GM12878 (cell line): Measurements from ENCODE around the gene PTPDC1. TPM values are rescaled to one million over a fixed set of nuclear protein-coding genes. Genes with fewer than 3 reads are reported as not detected.
A peak's percentile ranks its signal among the peaks of the same experiment; 100 is the strongest.

Experiments used
- ATAC-seq: fragments of 200-7000 bp; cut with Tn5 transposase; 3 replicates; pipeline ENCODE4 v1.9.1; 2020; ENCODE audit warnings: mild to moderate bottlenecking, moderate library complexity
- BruUV-seq: library from RNA; stranded (reverse); fragments of 400-500 nt; replicated peaks from 2 replicates; lab custom pipeline; 2021; lab: Mats Ljungman, UMichigan
- CTCF ChIA-PET: fragments of 300-600 bp; sonication (Branson Sonifier 250); formaldehyde crosslinking; extraction: SDS; loops from one replicate; lab custom pipeline; 2021; ENCODE audit warnings: inconsistent platforms; lab: Yijun Ruan, JAX
- POLR2A ChIA-PET: fragments of 350-600 bp; formaldehyde crosslinking; extraction: SDS; loops from one replicate; lab custom pipeline; 2021; ENCODE audit warnings: inconsistent platforms; lab: Charles Lee
- RAD21 ChIA-PET: fragments of 300-600 bp; sonication (Branson Sonifier 250); formaldehyde crosslinking; loops from one replicate; lab custom pipeline; 2023; ENCODE audit warnings: antibody characterized with exemption; ENCODE audit not compliant: unreplicated experiment; lab: Charles Lee
- SMC1A ChIA-PET: fragments of 300-600 bp; sonication (Branson Sonifier 250); formaldehyde crosslinking; loops from one replicate; lab custom pipeline; 2023; ENCODE audit not compliant: unreplicated experiment, uncharacterized antibody; lab: Charles Lee
- DNase-seq: peaks from one replicate; pipeline ENCODE4 v3.0.0-alpha.2; 2011; ENCODE audit warnings: low read depth, low spot score
- FAIRE-seq: peaks from 3 replicates; lab custom pipeline; 2011; peaks lifted over from hg19 to GRCh38; lab: Jason Lieb, UNC
- H2AFZ ChIP-seq: 2 replicates; pipeline ENCODE4 v1.6.0; 2011; ENCODE audit warnings: low read depth, low read length, control low read depth; ENCODE audit not compliant: control insufficient read depth
- H3K27ac ChIP-seq: 2 replicates; pipeline ENCODE4 v1.5.1; 2011; ENCODE audit warnings: control low read depth; ENCODE audit not compliant: control insufficient read depth, insufficient read depth
- H3K27me3 ChIP-seq, 2 experiments: replicated peaks in 1 of 2; 2 replicates each; pipeline versions ENCODE4 v1.6.0 to v1.6.1; 2011; ENCODE audit warnings: low read length in 1 of 2; ENCODE audit not compliant: control insufficient read depth in 2 of 2, insufficient read depth in 2 of 2
- H3K36me3 ChIP-seq, 2 experiments: 2 replicates each; pipeline ENCODE4 v1.5.1; 2011; ENCODE audit warnings: low read length in 1 of 2; ENCODE audit not compliant: control insufficient read depth in 2 of 2, insufficient read depth in 2 of 2
- H3K4me1 ChIP-seq: 2 replicates; pipeline ENCODE4 v1.6.1; 2011; ENCODE audit warnings: mild to moderate bottlenecking, low read length, moderate library complexity, mixed read lengths; ENCODE audit not compliant: control insufficient read depth, insufficient read depth
- H3K4me2 ChIP-seq: 2 replicates; pipeline ENCODE4 v1.6.0; 2011; ENCODE audit warnings: control low read depth; ENCODE audit not compliant: control insufficient read depth, insufficient read depth
- H3K4me3 ChIP-seq: fragments of 200-600 bp; sonication (generic); 2 replicates; pipeline ENCODE4 v1.5.1; 2016
- H3K79me2 ChIP-seq: 2 replicates; pipeline ENCODE4 v1.6.0; 2011; ENCODE audit warnings: low read length; ENCODE audit not compliant: control insufficient read depth, insufficient read depth
- H3K9ac ChIP-seq: 2 replicates; pipeline ENCODE4 v1.8.0; 2011; ENCODE audit warnings: low read length, control low read depth, mixed read lengths; ENCODE audit not compliant: control insufficient read depth, insufficient read depth
- H3K9me3 ChIP-seq: replicated peaks from 3 replicates; pipeline ENCODE4 v1.5.1; 2011; ENCODE audit warnings: mild to moderate bottlenecking, low read length; ENCODE audit not compliant: control insufficient read depth, insufficient read depth
- H4K20me1 ChIP-seq: 2 replicates; pipeline ENCODE4 v1.6.0; 2011; ENCODE audit not compliant: control insufficient read depth, insufficient read depth
- BACH1 ChIP-seq: fragments of 450-650 bp; IDR thresholded peaks from 2 replicates; pipeline ENCODE4 v1.6.1; 2017; ENCODE audit warnings: mild to moderate bottlenecking, borderline replicate concordance
- CBFB ChIP-seq: IDR thresholded peaks from 2 replicates; pipeline ENCODE4 v1.6.1; 2016; ENCODE audit warnings: antibody characterized with exemption, low read depth
- E4F1 ChIP-seq: fragments of 450-650 bp; IDR thresholded peaks from 2 replicates; pipeline ENCODE4 v1.6.1; 2018; ENCODE audit warnings: borderline replicate concordance, mild to moderate bottlenecking; ENCODE audit not compliant: partially characterized antibody
- IRF4 ChIP-seq: IDR thresholded peaks from 2 replicates; pipeline ENCODE4 v1.6.1; 2011; ENCODE audit warnings: low read depth, low read length
- JUND ChIP-seq: IDR thresholded peaks from 2 replicates; pipeline ENCODE4 v1.6.1; 2012; ENCODE audit warnings: low read depth, mild to moderate bottlenecking, low read length, improper control_type of control experiment, moderate library complexity
- KAT2A ChIP-seq: conservative IDR thresholded peaks from 2 replicates; pipeline ENCODE4 v1.6.1; 2011; ENCODE audit warnings: low read depth, low read length; ENCODE audit not compliant: control insufficient read depth
- NFYB ChIP-seq: IDR thresholded peaks from 2 replicates; pipeline ENCODE4 v1.6.1; 2011; ENCODE audit warnings: low read depth, mild to moderate bottlenecking, low read length, improper control_type of control experiment, moderate library complexity; ENCODE audit not compliant: insufficient read depth
- PML ChIP-seq: IDR thresholded peaks from 2 replicates; pipeline ENCODE4 v1.6.1; 2012; ENCODE audit warnings: low read length, inconsistent platforms
- POLR2AphosphoS5 ChIP-seq: IDR thresholded peaks from 2 replicates; pipeline ENCODE4 v1.6.1; 2011; ENCODE audit warnings: mild to moderate bottlenecking, low read length, inconsistent platforms
- RAD21 ChIP-seq: IDR thresholded peaks from 2 replicates; pipeline ENCODE4 v1.6.1; 2011; ENCODE audit warnings: mild to moderate bottlenecking, low read depth, low read length, moderate library complexity; ENCODE audit not compliant: insufficient read depth
- SMAD5 ChIP-seq: IDR thresholded peaks from 2 replicates; pipeline ENCODE4 v1.6.1; 2016; ENCODE audit warnings: antibody characterized with exemption, low read depth
- ZNF687 ChIP-seq: fragments of 450-650 bp; IDR thresholded peaks from 2 replicates; pipeline ENCODE4 v1.6.1; 2017; ENCODE audit warnings: mild to moderate bottlenecking, moderate library complexity
- ZZZ3 ChIP-seq: IDR thresholded peaks from 2 replicates; pipeline ENCODE4 v1.6.1; 2011; ENCODE audit warnings: low read depth; ENCODE audit not compliant: control insufficient read depth, insufficient read length
- WGBS: methylation state at CpG from one replicate; pipeline ENCODE4 v1.1.6; 2016; ENCODE audit warnings: low lambda C conversion rate; ENCODE audit not compliant: insufficient replicate concordance, insufficient coverage; ENCODE audit errors: missing lambda C conversion rate; 5-methylcytosine and 5-hydroxymethylcytosine counted together
- in situ Hi-C: fragments of 300-500 bp; cut with MboI; formaldehyde crosslinking; loops from 9 replicates; pipeline ENCODE4 v1.14.3; 2018; ENCODE audit warnings: mixed read lengths
- intact Hi-C: fragments of 100-400 bp; cut with micrococcal nuclease; formaldehyde crosslinking; loops from one replicate; pipeline ENCODE4 v1.14.2; 2022; ENCODE audit not compliant: unreplicated experiment
- polyA plus RNA-seq, 11 experiments: library from polyadenylated mRNA; depleted of rRNA in 4 of 11; unstranded in 6 of 11; stranded (reverse) in 5 of 11; fragments of >200 nt; fragmentation: Nextera tagmentation in 4 of 11; fragmentation: Illumina TruSeq in 1 of 11; extraction: Ambion mirVana in 4 of 11; extraction: Trizol in 1 of 11; gene quantifications; 1 replicate in 1 of 11; 2 replicates in 10 of 11; pipeline versions ENCODE4 v1.2.1 to v1.2.3, GENCODE V29; 2011 to 2016; ENCODE audit warnings: inconsistent platforms in 2 of 11, missing spikeins in 2 of 11, low read depth in 1 of 11
- total RNA-seq, 4 experiments: library from RNA; depleted of rRNA in 3 of 4; stranded (reverse); fragments of >200 nt in 3 of 4; fragmentation: Illumina TruSeq in 1 of 4; extraction: Trizol in 1 of 4; gene quantifications; 2 replicates each; pipeline versions ENCODE4 v1.2.1 to v1.2.3, GENCODE V29; 2013 to 2021
- TF ChIP-seq, protein P1 (sequence below): fragments of 450-650 bp; IDR thresholded peaks from 2 replicates; pipeline ENCODE4 v1.6.1; 2017; ENCODE audit warnings: mild to moderate bottlenecking
- TF ChIP-seq, protein P2 (sequence below): fragments of 450-650 bp; IDR thresholded peaks from 2 replicates; pipeline ENCODE4 v1.6.1; 2017; ENCODE audit warnings: low read depth, mild to moderate bottlenecking, moderate library complexity

PTPDC1 gene
- total and polyA plus RNA-seq, 10 of the 15 experiments (the other 5 are each of a cell fraction or from before 2014, with no cell fraction given) = 1.2 to 4.5 (median 2.9) TPM

GRCh38 chr9:94153905-94154304 is 69.6 kb downstream of the PTPDC1 start:
- FAIRE-seq (peak; percentile 7), ATAC-seq (no peak; the same call in 2 of the 3 replicates), DNase-seq (no peak)
- WGBS = 6% methylated on average over 1 of the region's 1 CpG
- Histone ChIP-seq H3K27me3 (no peaks in the 10 kb centered on the region), H3K36me3 (no peaks in the 10 kb centered on the region), H3K9ac (no peak overlapping the region), H3K27ac (no peak overlapping the region), H3K4me1 (no peaks in the 10 kb centered on the region), H3K4me3 (no peak overlapping the region), H3K79me2 (no peaks in the 10 kb centered on the region), H4K20me1 (no peaks in the 10 kb centered on the region), H3K4me2 (no peak overlapping the region; the same call in 1 of the 2 replicates), H2AFZ (peak overlapping the region; percentile 28), H3K9me3 (no peaks in the 10 kb centered on the region)
- in situ Hi-C loops = loop anchor here (5.0 kb wide), 1 partner anchor 82 kb away; no protein-coding TSS in a partner anchor
- ChIA-PET POLR2A (no interaction called here), RAD21 (no interaction called here), SMC1A (no interaction called here), CTCF (no interaction called here)
- intact Hi-C loops = no loop called here
- TF ChIP-seq BACH1 (no peak), SMAD5 (no peak), ZZZ3 (no peak), E4F1 (no peak), RAD21 (no peak), CBFB (no peak), KAT2A (no peak), POLR2AphosphoS5 (no peak), ZNF687 (no peak), IRF4 (no peak), JUND (no peak), PML (no peak), NFYB (no peak)
- TF ChIP-seq, protein P1, sequence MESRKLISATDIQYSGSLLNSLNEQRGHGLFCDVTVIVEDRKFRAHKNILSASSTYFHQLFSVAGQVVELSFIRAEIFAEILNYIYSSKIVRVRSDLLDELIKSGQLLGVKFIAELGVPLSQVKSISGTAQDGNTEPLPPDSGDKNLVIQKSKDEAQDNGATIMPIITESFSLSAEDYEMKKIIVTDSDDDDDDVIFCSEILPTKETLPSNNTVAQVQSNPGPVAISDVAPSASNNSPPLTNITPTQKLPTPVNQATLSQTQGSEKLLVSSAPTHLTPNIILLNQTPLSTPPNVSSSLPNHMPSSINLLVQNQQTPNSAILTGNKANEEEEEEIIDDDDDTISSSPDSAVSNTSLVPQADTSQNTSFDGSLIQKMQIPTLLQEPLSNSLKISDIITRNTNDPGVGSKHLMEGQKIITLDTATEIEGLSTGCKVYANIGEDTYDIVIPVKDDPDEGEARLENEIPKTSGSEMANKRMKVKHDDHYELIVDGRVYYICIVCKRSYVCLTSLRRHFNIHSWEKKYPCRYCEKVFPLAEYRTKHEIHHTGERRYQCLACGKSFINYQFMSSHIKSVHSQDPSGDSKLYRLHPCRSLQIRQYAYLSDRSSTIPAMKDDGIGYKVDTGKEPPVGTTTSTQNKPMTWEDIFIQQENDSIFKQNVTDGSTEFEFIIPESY = no peak
- TF ChIP-seq, protein P2, sequence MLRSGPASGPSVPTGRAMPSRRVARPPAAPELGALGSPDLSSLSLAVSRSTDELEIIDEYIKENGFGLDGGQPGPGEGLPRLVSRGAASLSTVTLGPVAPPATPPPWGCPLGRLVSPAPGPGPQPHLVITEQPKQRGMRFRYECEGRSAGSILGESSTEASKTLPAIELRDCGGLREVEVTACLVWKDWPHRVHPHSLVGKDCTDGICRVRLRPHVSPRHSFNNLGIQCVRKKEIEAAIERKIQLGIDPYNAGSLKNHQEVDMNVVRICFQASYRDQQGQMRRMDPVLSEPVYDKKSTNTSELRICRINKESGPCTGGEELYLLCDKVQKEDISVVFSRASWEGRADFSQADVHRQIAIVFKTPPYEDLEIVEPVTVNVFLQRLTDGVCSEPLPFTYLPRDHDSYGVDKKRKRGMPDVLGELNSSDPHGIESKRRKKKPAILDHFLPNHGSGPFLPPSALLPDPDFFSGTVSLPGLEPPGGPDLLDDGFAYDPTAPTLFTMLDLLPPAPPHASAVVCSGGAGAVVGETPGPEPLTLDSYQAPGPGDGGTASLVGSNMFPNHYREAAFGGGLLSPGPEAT = no peak
- no TSS peak for BruUV-seq
